Measurements from ENCODE around the gene THBS4.
"Not testable (repeated sequence)": the region's sequence is repeated elsewhere in the genome, so short reads cannot be mapped to it uniquely, and the experiment has no call there.

The THBS4 gene

DNA sequence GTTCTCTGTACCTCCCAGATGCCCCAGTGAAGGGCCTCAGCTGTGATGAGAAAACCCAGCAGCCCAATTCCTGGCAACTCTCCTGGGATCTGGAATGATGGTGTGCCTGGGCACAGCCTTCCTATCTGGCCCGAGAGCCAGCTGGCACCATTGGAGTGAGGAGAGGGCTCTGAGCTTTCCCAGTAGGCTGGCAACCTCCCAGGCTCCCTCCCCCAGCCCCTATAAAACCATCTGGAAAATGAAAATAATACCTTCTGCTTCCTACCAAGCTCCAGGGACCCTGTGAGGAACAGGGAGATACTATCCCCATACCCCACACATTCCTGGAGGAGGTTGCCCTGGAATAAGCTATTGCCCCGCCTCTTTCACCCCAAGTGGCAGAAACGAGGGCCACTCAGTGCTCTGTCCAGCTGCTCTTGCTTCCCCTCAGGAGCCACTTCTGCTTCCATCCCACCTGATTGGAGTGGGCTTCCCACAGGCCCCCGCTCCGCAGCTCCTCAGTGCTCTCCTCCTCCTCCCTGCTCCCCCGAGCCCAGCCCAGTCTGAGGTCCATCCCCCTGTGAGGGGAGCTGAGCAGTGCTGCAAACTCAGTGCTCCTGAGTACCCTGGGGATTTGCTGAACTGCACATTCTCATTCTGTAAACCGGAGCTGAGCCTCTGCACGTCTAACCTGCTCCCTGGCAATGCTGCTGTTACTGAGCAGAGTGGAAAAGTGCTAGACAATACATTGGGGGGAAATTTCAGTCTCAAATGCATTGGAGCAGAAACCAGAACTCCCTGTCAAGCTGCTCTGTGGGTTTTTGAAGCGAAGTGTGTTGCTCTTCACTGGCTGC is 74.7 kb downstream of the THBS4 start:
- TF ChIP-seq, protein P1, sequence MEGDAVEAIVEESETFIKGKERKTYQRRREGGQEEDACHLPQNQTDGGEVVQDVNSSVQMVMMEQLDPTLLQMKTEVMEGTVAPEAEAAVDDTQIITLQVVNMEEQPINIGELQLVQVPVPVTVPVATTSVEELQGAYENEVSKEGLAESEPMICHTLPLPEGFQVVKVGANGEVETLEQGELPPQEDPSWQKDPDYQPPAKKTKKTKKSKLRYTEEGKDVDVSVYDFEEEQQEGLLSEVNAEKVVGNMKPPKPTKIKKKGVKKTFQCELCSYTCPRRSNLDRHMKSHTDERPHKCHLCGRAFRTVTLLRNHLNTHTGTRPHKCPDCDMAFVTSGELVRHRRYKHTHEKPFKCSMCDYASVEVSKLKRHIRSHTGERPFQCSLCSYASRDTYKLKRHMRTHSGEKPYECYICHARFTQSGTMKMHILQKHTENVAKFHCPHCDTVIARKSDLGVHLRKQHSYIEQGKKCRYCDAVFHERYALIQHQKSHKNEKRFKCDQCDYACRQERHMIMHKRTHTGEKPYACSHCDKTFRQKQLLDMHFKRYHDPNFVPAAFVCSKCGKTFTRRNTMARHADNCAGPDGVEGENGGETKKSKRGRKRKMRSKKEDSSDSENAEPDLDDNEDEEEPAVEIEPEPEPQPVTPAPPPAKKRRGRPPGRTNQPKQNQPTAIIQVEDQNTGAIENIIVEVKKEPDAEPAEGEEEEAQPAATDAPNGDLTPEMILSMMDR (IDR thresholded peaks at IDR 0.05; ENCODE audit: low read depth, low read length, missing control alignments) = no peak
- DNase-seq (ENCODE audit: low read depth) = no peak
- H3K4me3 ChIP-seq (ENCODE audit: low read depth, low read length) = no peak overlapping the region

DNA sequence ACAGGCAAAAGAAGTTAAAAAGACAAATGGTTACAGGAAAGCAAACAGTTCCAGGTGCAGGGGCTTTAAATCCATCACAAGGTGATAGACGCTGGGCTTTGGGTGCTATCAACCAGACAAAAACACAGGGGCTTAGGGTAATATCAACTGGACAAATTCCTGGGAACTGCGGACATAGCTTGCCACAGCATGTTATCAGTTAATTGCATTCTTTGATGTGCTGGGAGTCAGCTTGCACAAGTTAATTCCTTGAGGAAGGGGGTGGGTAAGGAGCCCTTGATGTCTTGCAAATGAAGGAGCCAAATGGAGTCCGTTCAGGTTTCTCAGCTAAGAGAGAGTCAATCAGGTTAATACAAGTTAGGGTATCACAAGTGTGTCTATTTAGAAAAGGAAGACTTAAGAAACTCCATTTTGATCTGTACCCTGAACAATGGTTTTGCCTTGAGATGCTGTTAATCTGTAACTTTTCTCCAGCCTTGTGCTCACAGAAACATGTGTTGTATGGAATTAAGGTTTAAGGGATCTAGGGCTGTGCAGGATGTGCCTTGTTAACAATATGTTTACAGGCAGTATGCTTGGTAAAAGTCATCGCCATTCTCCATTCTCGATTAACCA is 76.3 kb downstream of the THBS4 start:
- not testable (repeated sequence) for H3K4me3 ChIP-seq (ENCODE audit: low read depth, low read length); DNase-seq (ENCODE audit: low read depth)

DNA sequence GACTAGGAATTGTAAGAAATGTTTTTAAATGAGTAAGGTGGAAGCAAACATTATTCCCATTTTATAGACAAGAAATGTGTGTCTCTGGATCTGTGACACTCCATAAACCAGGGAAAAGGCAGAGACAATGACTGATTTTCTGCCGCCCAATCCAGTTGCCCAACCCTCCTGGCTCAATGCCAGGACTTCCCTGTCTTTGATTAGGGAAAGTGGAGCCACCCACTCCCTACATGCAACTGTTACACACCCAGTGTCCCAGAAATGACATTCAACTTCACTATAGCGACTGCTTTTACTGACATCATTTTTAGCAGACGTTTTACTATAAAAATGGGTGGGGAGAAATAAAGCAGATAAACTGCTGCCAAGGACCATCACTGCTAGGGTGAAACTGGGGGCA is 79.7 kb downstream of the THBS4 start:
- H3K4me3 ChIP-seq (ENCODE audit: low read depth, low read length) = no peak overlapping the region
- DNase-seq (ENCODE audit: low read depth) = no peak
- TF ChIP-seq, protein P1 (IDR thresholded peaks at IDR 0.05; ENCODE audit: low read depth, low read length, missing control alignments) = no peak

DNA sequence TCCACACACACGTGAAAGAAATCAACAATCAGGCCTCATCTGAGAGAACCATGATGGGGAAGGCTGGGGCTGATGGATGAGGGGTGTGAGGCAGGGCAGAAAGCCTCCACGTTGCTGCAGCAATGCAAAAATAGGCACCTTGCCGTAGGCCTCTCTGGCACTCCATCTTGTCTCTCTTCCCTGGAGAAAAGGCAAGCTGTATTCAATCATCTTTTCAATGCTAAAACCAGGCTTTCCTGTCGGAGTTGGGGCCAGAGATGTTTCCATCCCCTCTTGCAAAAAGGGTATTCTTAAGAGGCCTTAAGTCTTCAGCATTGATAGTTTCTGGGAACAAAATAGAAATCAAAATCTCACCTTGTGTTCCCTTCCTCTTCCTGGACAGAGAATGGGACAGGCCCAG is 80.9 kb downstream of the THBS4 start:
- DNase-seq (ENCODE audit: low read depth) = no peak
- H3K4me3 ChIP-seq (ENCODE audit: low read depth, low read length) = no peak overlapping the region
- TF ChIP-seq, protein P1 (IDR thresholded peaks at IDR 0.05; ENCODE audit: low read depth, low read length, missing control alignments) = no peak

DNA sequence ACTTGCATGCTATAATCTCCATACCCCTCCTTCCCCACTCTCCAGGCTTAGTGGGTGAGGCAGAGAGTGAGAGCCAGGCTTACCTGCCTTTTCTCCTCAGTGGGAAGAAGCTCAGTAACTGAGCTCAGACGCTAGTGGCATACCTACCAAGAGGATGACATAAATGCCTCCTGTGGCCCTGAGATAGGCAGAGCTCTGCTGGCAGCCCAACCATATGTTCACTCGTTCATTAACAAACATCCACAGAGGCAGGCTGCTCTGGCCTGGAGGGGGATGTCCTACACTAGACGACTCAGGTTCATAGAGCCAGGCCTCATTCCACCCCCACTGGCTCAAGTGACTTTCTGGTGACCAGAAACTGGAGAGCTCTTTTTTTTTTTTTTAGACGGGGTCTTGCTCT is 81.3 kb downstream of the THBS4 start:
- TF ChIP-seq, protein P1 (IDR thresholded peaks at IDR 0.05; ENCODE audit: low read depth, low read length, missing control alignments) = no peak
- DNase-seq (ENCODE audit: low read depth) = no peak
- no peak overlapping the region for H3K4me3 ChIP-seq (ENCODE audit: low read depth, low read length)

DNA sequence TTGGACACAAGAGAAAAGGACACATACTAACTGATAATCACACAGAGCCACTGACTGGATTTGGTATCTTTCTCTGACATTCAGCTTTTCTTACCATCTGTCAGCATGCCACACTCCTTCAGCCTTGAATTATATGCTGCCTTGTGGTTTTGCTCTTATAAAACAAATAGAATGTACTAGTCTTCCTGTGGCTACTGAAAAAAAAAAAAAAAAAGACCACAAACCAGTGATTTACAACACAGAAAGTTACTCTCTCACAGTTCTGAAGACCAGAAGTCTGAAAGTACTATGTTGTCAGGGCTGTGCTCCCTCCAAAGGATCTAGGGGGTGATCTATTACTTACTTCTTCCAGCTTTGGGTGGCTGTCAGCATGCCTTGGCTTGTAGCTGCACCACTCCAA is 82.3 kb downstream of the THBS4 start:
- no peak for DNase-seq (ENCODE audit: low read depth)
- TF ChIP-seq, protein P1 (IDR thresholded peaks at IDR 0.05; ENCODE audit: low read depth, low read length, missing control alignments) = no peak
- H3K4me3 ChIP-seq (ENCODE audit: low read depth, low read length) = no peak overlapping the region

DNA sequence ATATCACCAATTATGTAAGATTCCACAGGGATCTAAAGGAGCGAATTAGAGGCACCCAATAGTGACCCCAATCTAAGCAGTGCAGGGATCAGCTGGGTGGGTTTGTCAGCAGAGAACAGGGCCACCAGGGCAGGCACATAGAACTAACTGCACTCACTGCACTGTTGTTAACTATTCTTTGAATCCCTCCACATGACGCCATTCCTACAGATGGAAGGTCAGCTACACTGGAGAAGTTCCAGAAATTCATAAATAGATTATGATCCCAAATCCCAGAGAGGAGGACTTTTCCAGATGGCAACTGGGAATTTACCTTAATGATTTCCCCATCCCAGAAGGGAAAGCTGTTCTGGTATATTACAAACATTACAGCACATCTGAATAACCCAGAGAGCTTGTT is 84.2 kb downstream of the THBS4 start:
- TF ChIP-seq, protein P1 (IDR thresholded peaks at IDR 0.05; ENCODE audit: low read depth, low read length, missing control alignments) = no peak
- no peak overlapping the region for H3K4me3 ChIP-seq (ENCODE audit: low read depth, low read length)
- no peak for DNase-seq (ENCODE audit: low read depth)
